ENCODE data around the gene PLEKHG5.

GRCh38 chr1:6435547-6435946 lies 55.9 kb downstream of the PLEKHG5 start:
- TF ChIP-seq CTCF (IDR thresholded peaks at IDR 0.05) = no peak
- no peak for TF ChIP-seq POLR2A (IDR thresholded peaks at IDR 0.05)

All from lower leg skin (tissue), 3 donors.